Liver (tissue), 9 donors: Measurements from ENCODE around the gene SNRK. TPM values are rescaled to one million over a fixed set of nuclear protein-coding genes. Genes with fewer than 3 reads are reported as not detected.

ENCODE experiments used
- DNase-seq: peaks from one replicate; pipeline ENCODE4 v3.0.0-alpha.2; 2017; ENCODE audit warnings: low spot score
- H3K27ac ChIP-seq, 2 donors: one replicate each; pipeline ENCODE4 v1.7.0; 2013; ENCODE audit warnings: inconsistent platforms in 2 of 2, low read length in 2 of 2, control low read depth in 1 of 2, low read depth in 1 of 2, mild to moderate bottlenecking in 1 of 2
- H3K27me3 ChIP-seq, 4 donors: one replicate each; pipeline versions ENCODE4 v1.6.1 to v1.7.0; 2013; ENCODE audit warnings: low read length in 3 of 4, inconsistent platforms in 1 of 4, mild to moderate bottlenecking in 1 of 4, moderate library complexity in 1 of 4; ENCODE audit not compliant: control insufficient read depth in 4 of 4, insufficient read depth in 4 of 4
- H3K36me3 ChIP-seq, 4 donors: one replicate each; pipeline versions ENCODE4 v1.6.1 to v1.7.0; 2013; ENCODE audit warnings: low read length in 3 of 4, mild to moderate bottlenecking in 3 of 4, low read depth in 1 of 4, moderate library complexity in 1 of 4; ENCODE audit not compliant: control insufficient read depth in 4 of 4, insufficient read depth in 3 of 4
- H3K4me1 ChIP-seq, 4 donors: one replicate each; pipeline versions ENCODE4 v1.6.1 to v1.7.0; 2013; ENCODE audit warnings: low read length in 3 of 4, mild to moderate bottlenecking in 3 of 4, moderate library complexity in 1 of 4; ENCODE audit not compliant: control insufficient read depth in 4 of 4, insufficient read depth in 4 of 4
- H3K4me3 ChIP-seq, 3 donors: one replicate each; pipeline versions ENCODE4 v1.6.1 to v1.7.0; 2013; ENCODE audit warnings: low read length in 3 of 3, control low read depth in 1 of 3, low read depth in 1 of 3, mild to moderate bottlenecking in 1 of 3
- H3K9ac ChIP-seq, 2 donors: one replicate each; pipeline ENCODE4 v1.7.0; 2013; ENCODE audit warnings: low read length in 2 of 2, mild to moderate bottlenecking in 2 of 2, moderate library complexity in 2 of 2, control low read depth in 1 of 2, low read depth in 1 of 2
- H3K9me3 ChIP-seq, 4 donors: one replicate each; pipeline versions ENCODE4 v1.6.1 to v1.7.0; 2013; ENCODE audit warnings: low read length in 3 of 4; ENCODE audit not compliant: control insufficient read depth in 4 of 4
- ATF3 ChIP-seq: IDR thresholded peaks from 2 replicates; pipeline ENCODE4 v1.6.1; 2016; ENCODE audit warnings: antibody characterized with exemption
- CTCF ChIP-seq: fragments of 150-350 bp; IDR thresholded peaks from 2 replicates; pipeline ENCODE4 v1.5.1; 2017; ENCODE audit warnings: improper control_type of control experiment, low read depth, low read length; ENCODE audit not compliant: missing input control
- EGR1 ChIP-seq, 2 donors: IDR thresholded peaks; 2 replicates each; pipeline ENCODE4 v1.6.1; 2016 to 2018; ENCODE audit warnings: antibody characterized with exemption in 2 of 2, low read depth in 2 of 2
- FOXA1 ChIP-seq: IDR thresholded peaks from 2 replicates; pipeline ENCODE4 v1.6.1; 2016; ENCODE audit warnings: antibody characterized with exemption
- FOXA2 ChIP-seq: IDR thresholded peaks from 2 replicates; pipeline ENCODE4 v1.6.1; 2016; ENCODE audit warnings: antibody characterized with exemption
- GABPA ChIP-seq, 2 donors: IDR thresholded peaks in 1 of 2; conservative IDR thresholded peaks in 1 of 2; 2 replicates each; pipeline ENCODE4 v1.6.1; 2016; ENCODE audit warnings: antibody characterized with exemption in 2 of 2, mild to moderate bottlenecking in 1 of 2, moderate library complexity in 1 of 2
- HNF4A ChIP-seq, 2 donors: conservative IDR thresholded peaks; 2 replicates each; pipeline ENCODE4 v1.6.1; 2016; ENCODE audit warnings: antibody characterized with exemption in 2 of 2, mild to moderate bottlenecking in 2 of 2
- HNF4G ChIP-seq: IDR thresholded peaks from 2 replicates; pipeline ENCODE4 v1.6.1; 2016; ENCODE audit warnings: antibody characterized with exemption
- JUND ChIP-seq, 2 donors: IDR thresholded peaks; 2 replicates each; pipeline ENCODE4 v1.6.1; 2016; ENCODE audit warnings: antibody characterized with exemption in 2 of 2
- MAX ChIP-seq: IDR thresholded peaks from 2 replicates; pipeline ENCODE4 v1.6.1; 2016; ENCODE audit warnings: antibody characterized with exemption
- NR2F2 ChIP-seq: IDR thresholded peaks from 2 replicates; pipeline ENCODE4 v1.6.1; 2016; ENCODE audit warnings: antibody characterized with exemption
- RAD21 ChIP-seq, 2 donors: IDR thresholded peaks; 2 replicates each; pipeline ENCODE4 v1.6.1; 2016; ENCODE audit warnings: antibody characterized with exemption in 2 of 2, mild to moderate bottlenecking in 2 of 2
- RXRA ChIP-seq, 2 donors: IDR thresholded peaks; 2 replicates each; pipeline ENCODE4 v1.6.1; 2017 to 2018; ENCODE audit warnings: antibody characterized with exemption in 2 of 2, mild to moderate bottlenecking in 1 of 2
- SP1 ChIP-seq: IDR thresholded peaks from 2 replicates; pipeline ENCODE4 v1.6.1; 2018; ENCODE audit warnings: antibody characterized with exemption, mild to moderate bottlenecking
- TAF1 ChIP-seq: conservative IDR thresholded peaks from 2 replicates; pipeline ENCODE4 v1.6.1; 2016; ENCODE audit warnings: antibody characterized with exemption, mild to moderate bottlenecking
- ZBTB33 ChIP-seq: IDR thresholded peaks from 2 replicates; pipeline ENCODE4 v1.6.1; 2016; ENCODE audit warnings: antibody characterized with exemption
- WGBS: extraction: QIAGEN DNeasy Blood & Tissue Kit; methylation state at CpG from one replicate; pipeline ENCODE4 v1.1.7; 2013; 5-methylcytosine and 5-hydroxymethylcytosine counted together
- polyA plus RNA-seq, 2 donors: library from polyadenylated mRNA; stranded (reverse) in 1 of 2; unstranded in 1 of 2; fragments of 200-250 nt in 1 of 2; fragments of >200 nt in 1 of 2; fragmentation: Nextera tagmentation in 1 of 2; extraction: Ambion mirVana in 1 of 2; gene quantifications; one replicate each; pipeline versions ENCODE4 v1.2.1 to v1.2.3, GENCODE V29; 2013 to 2015
- total RNA-seq, 2 donors: library from RNA; depleted of rRNA; stranded (reverse); fragments of >200 nt; gene quantifications; one replicate each; pipeline ENCODE4 v1.2.3, GENCODE V29; 2014
- donor health status: healthy.
- donor health status: healthy.
- donor health status: healthy.
- donor health status: healthy.
- donor health status: healthy.

SNRK gene
- total and polyA plus RNA-seq, 4 donors = 5.8 to 28.5 (median 14.6) TPM

GRCh38 chr3:43268636-43269035 lies 17.7 kb upstream of the SNRK start:
- Histone ChIP-seq H3K27ac (no peak overlapping the region), H3K9ac (no peak overlapping the region), H3K4me3 (no peak overlapping the region), H3K27me3 (no peaks in the 10 kb centered on the region), H3K4me1 (no peaks in the 10 kb centered on the region), H3K36me3 (no peaks in the 10 kb centered on the region), H3K9me3 (no peaks in the 10 kb centered on the region)
- TF ChIP-seq MAX = no peak
- TF ChIP-seq JUND (IDR thresholded peaks at IDR 0.05) = no peak
- TF ChIP-seq FOXA2 = no peak
- no peak for TF ChIP-seq ZBTB33
- no peak for TF ChIP-seq HNF4A (conservative IDR thresholded peaks at IDR 0.05)
- TF ChIP-seq RXRA (IDR thresholded peaks at IDR 0.05) = no peak
- no peak for TF ChIP-seq TAF1
- no peak for TF ChIP-seq GABPA (IDR thresholded peaks at IDR 0.05 in 1 of 2, conservative IDR thresholded peaks at IDR 0.05 in 1 of 2)
- no peak for TF ChIP-seq CTCF
- TF ChIP-seq SP1 = no peak
- TF ChIP-seq NR2F2 = no peak
- TF ChIP-seq ATF3 = no peak
- TF ChIP-seq RAD21 (IDR thresholded peaks at IDR 0.05) = no peak
- no peak for TF ChIP-seq HNF4G
- no peak for DNase-seq
- WGBS = 95% methylated on average over 1 of the region's 1 CpG

GRCh38 chr3:43270078-43270477 lies 16.3 kb upstream of the SNRK start:
- Histone ChIP-seq H3K36me3 (no peaks in the 10 kb centered on the region), H3K9me3 (no peaks in the 10 kb centered on the region), H3K4me3 (no peak overlapping the region), H3K27me3 (no peaks in the 10 kb centered on the region), H3K4me1 (no peaks in the 10 kb centered on the region), H3K27ac (no peak overlapping the region), H3K9ac (no peak overlapping the region)
- TF ChIP-seq HNF4A (conservative IDR thresholded peaks at IDR 0.05) = no peak
- no peak for DNase-seq
- WGBS = 83% methylated on average over 2 of the region's 2 CpGs

- Histone ChIP-seq H3K4me3 (no peak overlapping the region), H3K9me3 (no peaks in the 10 kb centered on the region), H3K27me3 (no peaks in the 10 kb centered on the region), H3K9ac (no peak overlapping the region), H3K36me3 (no peaks in the 10 kb centered on the region), H3K4me1 (no peaks in the 10 kb centered on the region), H3K27ac (no peak overlapping the region)
- 88% methylated on average over 2 of the region's 2 CpGs for whole genome bisulfite sequencing
- no peak for DNase-seq
- TF ChIP-seq TAF1 = no peak
- no peak for TF ChIP-seq CTCF
- TF ChIP-seq HNF4A (conservative IDR thresholded peaks at IDR 0.05) = no peak
- TF ChIP-seq NR2F2 = no peak
- TF ChIP-seq EGR1 (IDR thresholded peaks at IDR 0.05; ENCODE audit: low read depth in 2 of 2) = no peak
- TF ChIP-seq ZBTB33 = no peak
- TF ChIP-seq FOXA1 = no peak
- no peak for TF ChIP-seq MAX
These were observed 12.9 kb upstream of the SNRK start for GRCh38 chr3:43273416-43273815.
